HepG2 (cell line): ENCODE results near the gene EPG5. TPM values are rescaled to one million over a fixed set of nuclear protein-coding genes. Genes with fewer than 3 reads are reported as not detected.

Experiments used
- AKAP8 ChIP-seq: sonication (generic); formaldehyde crosslinking; IDR thresholded peaks from 2 replicates; pipeline ENCODE4 v1.5.1; 2020; ENCODE audit warnings: mild to moderate bottlenecking, missing genetic modification reagents
- ARNTL ChIP-seq: sonication (generic); formaldehyde crosslinking; IDR thresholded peaks from 2 replicates; pipeline ENCODE4 v1.4.0; 2020; ENCODE audit warnings: mild to moderate bottlenecking, missing genetic modification reagents
- ETV6 ChIP-seq: sonication (generic); formaldehyde crosslinking; conservative IDR thresholded peaks from 2 replicates; pipeline ENCODE4 v1.4.0; 2020; ENCODE audit warnings: missing genetic modification reagents
- FOXA1 ChIP-seq, 2 experiments: fragments of 450-650 bp in 1 of 2; sonication (generic) in 1 of 2; formaldehyde crosslinking in 1 of 2; IDR thresholded peaks; 2 replicates each; pipeline versions ENCODE4 v1.4.0 to v1.6.1; 2016 to 2020; ENCODE audit warnings: missing genetic modification reagents in 1 of 2
- GATAD2A ChIP-seq: IDR thresholded peaks from 2 replicates; pipeline ENCODE4 v1.6.1; 2016
- MTA3 ChIP-seq: sonication (generic); formaldehyde crosslinking; IDR thresholded peaks from 2 replicates; pipeline ENCODE4 v1.4.0; 2020; ENCODE audit warnings: missing genetic modification reagents
- NRL ChIP-seq: sonication (generic); formaldehyde crosslinking; IDR thresholded peaks from 2 replicates; pipeline ENCODE4 v1.5.0; 2020; ENCODE audit warnings: missing genetic modification reagents, mild to moderate bottlenecking, moderate library complexity, borderline replicate concordance
- RFXAP ChIP-seq: sonication (generic); formaldehyde crosslinking; IDR thresholded peaks from 2 replicates; pipeline ENCODE4 v1.4.0; 2020; ENCODE audit warnings: missing genetic modification reagents, borderline replicate concordance
- SP2 ChIP-seq: sonication (generic); formaldehyde crosslinking; IDR thresholded peaks from 2 replicates; pipeline ENCODE4 v1.5.1; 2020; ENCODE audit warnings: mild to moderate bottlenecking, missing genetic modification reagents
- TCF7L2 ChIP-seq: IDR thresholded peaks from 2 replicates; pipeline ENCODE4 v1.6.1; 2011; ENCODE audit warnings: mild to moderate bottlenecking, low read depth, low read length, moderate library complexity
- TGIF2 ChIP-seq: IDR thresholded peaks from 2 replicates; pipeline ENCODE4 v1.6.1; 2016; ENCODE audit warnings: control low read depth, missing compliant biosample characterization
- TOPORS ChIP-seq: sonication (generic); formaldehyde crosslinking; IDR thresholded peaks from 2 replicates; pipeline ENCODE4 v1.8.0; 2023; ENCODE audit warnings: mild to moderate bottlenecking, missing genetic modification reagents
- TP53 ChIP-seq: sonication (generic); formaldehyde crosslinking; conservative IDR thresholded peaks from 2 replicates; pipeline ENCODE4 v1.4.0; 2020; ENCODE audit warnings: missing genetic modification reagents
- ZBTB2 ChIP-seq: sonication (generic); formaldehyde crosslinking; IDR thresholded peaks from 2 replicates; pipeline ENCODE4 v1.8.0; 2022; ENCODE audit warnings: low read depth, missing genetic modification reagents
- ZNF24 ChIP-seq: fragments of 450-650 bp; IDR thresholded peaks from 2 replicates; pipeline ENCODE4 v1.6.1; 2017; ENCODE audit warnings: antibody characterized with exemption, mild to moderate bottlenecking
- ZNF251 ChIP-seq: sonication (generic); formaldehyde crosslinking; IDR thresholded peaks from 2 replicates; pipeline ENCODE4 v1.9.0; 2021; ENCODE audit warnings: mild to moderate bottlenecking, missing genetic modification reagents
- ZNF432 ChIP-seq: sonication (generic); formaldehyde crosslinking; IDR thresholded peaks from 2 replicates; pipeline ENCODE4 v1.5.0; 2020; ENCODE audit warnings: missing genetic modification reagents, mild to moderate bottlenecking, borderline replicate concordance
- ZNF501 ChIP-seq: sonication (generic); formaldehyde crosslinking; IDR thresholded peaks from 2 replicates; pipeline ENCODE4 v1.5.1; 2020; ENCODE audit warnings: mild to moderate bottlenecking, moderate library complexity, missing genetic modification reagents
- ZNF589 ChIP-seq: sonication (generic); formaldehyde crosslinking; conservative IDR thresholded peaks from 2 replicates; pipeline ENCODE4 v1.8.0; 2022; ENCODE audit warnings: mild to moderate bottlenecking, moderate library complexity, missing genetic modification reagents
- ZNF644 ChIP-seq: IDR thresholded peaks from 2 replicates; pipeline ENCODE4 v1.6.1; 2016; ENCODE audit warnings: low read depth
- ZNF678 ChIP-seq: sonication (generic); formaldehyde crosslinking; IDR thresholded peaks from 2 replicates; pipeline ENCODE4 v1.4.0; 2020; ENCODE audit warnings: mild to moderate bottlenecking, missing genetic modification reagents
- ZNF775 ChIP-seq: sonication (generic); formaldehyde crosslinking; IDR thresholded peaks from 2 replicates; pipeline ENCODE4 v1.4.0; 2020; ENCODE audit warnings: missing genetic modification reagents, mild to moderate bottlenecking, moderate library complexity, borderline replicate concordance
- polyA plus RNA-seq, 8 experiments: library from polyadenylated mRNA; depleted of rRNA in 3 of 8; stranded (reverse) in 7 of 8; unstranded in 1 of 8; fragments of >200 nt; fragmentation: Illumina TruSeq in 4 of 8; extraction: Trizol in 4 of 8; gene quantifications; 2 replicates each; pipeline versions ENCODE4 v1.2.1 to v1.2.3, GENCODE V29; 2011 to 2016; ENCODE audit warnings: low read depth in 4 of 8, missing spikeins in 1 of 8, mixed read lengths in 1 of 8; ENCODE audit not compliant: insufficient read depth in 1 of 8
- total RNA-seq, 5 experiments: library from RNA; depleted of rRNA; stranded (reverse); fragments of >200 nt; fragmentation: Illumina TruSeq; extraction: Trizol; gene quantifications; 2 replicates each; pipeline ENCODE4 v1.2.3, GENCODE V29; 2016; ENCODE audit warnings: low read depth in 1 of 5
- TF ChIP-seq, protein P1 (sequence below): sonication (generic); formaldehyde crosslinking; IDR thresholded peaks from 2 replicates; pipeline ENCODE4 v1.5.0; 2020; ENCODE audit warnings: mild to moderate bottlenecking, missing genetic modification reagents, borderline replicate concordance

The EPG5 gene
- total and polyA plus RNA-seq, 2 of the 13 experiments (the other 11 are each of a cell fraction or from before 2014, with no cell fraction given): 6.7 to 9.3 TPM

- no peak for TF ChIP-seq ZBTB2
- no peak for TF ChIP-seq FOXA1 (IDR thresholded peaks at IDR 0.05)
- TF ChIP-seq FOXA1 (CRISPR knock-in tag; IDR thresholded peaks at IDR 0.05): peak; percentile 13; the same call in 1 of the 2 replicates
- TF ChIP-seq MTA3 (CRISPR knock-in tag): no peak
- TF ChIP-seq NRL (CRISPR knock-in tag): 0 out of 2 replicates have a peak, but pooled peaks have one; percentile 54
- peak; percentile 39; the same call in 1 of the 2 replicates for TF ChIP-seq AKAP8 (CRISPR knock-in tag)
- no peak; the same call in 1 of the 2 replicates for TF ChIP-seq TGIF2 (CRISPR knock-in tag)
- TF ChIP-seq ZNF251: no peak
- TF ChIP-seq ETV6 (CRISPR knock-in tag): no peak
- TF ChIP-seq RFXAP: no peak
- no peak for TF ChIP-seq ZNF775 (CRISPR knock-in tag)
- no peak for TF ChIP-seq ZNF24
- TF ChIP-seq ARNTL (CRISPR knock-in tag): 0 out of 2 replicates have a peak, but pooled peaks have one; percentile 52
- peak; percentile 74 for TF ChIP-seq TOPORS
- TF ChIP-seq ZNF432: no peak
- no peak for TF ChIP-seq ZNF678 (CRISPR knock-in tag)
- peak; percentile 56 for TF ChIP-seq ZNF501
- TF ChIP-seq ZNF644 (CRISPR knock-in tag): no peak
- peak; percentile 60 for TF ChIP-seq GATAD2A (CRISPR knock-in tag)
- no peak for TF ChIP-seq TCF7L2
- TF ChIP-seq SP2 (CRISPR knock-in tag): 0 out of 2 replicates have a peak, but pooled peaks have one; percentile 13
- no peak for TF ChIP-seq TP53
- no peak for TF ChIP-seq ZNF589 (CRISPR knock-in tag)
- TF ChIP-seq, protein P1, sequence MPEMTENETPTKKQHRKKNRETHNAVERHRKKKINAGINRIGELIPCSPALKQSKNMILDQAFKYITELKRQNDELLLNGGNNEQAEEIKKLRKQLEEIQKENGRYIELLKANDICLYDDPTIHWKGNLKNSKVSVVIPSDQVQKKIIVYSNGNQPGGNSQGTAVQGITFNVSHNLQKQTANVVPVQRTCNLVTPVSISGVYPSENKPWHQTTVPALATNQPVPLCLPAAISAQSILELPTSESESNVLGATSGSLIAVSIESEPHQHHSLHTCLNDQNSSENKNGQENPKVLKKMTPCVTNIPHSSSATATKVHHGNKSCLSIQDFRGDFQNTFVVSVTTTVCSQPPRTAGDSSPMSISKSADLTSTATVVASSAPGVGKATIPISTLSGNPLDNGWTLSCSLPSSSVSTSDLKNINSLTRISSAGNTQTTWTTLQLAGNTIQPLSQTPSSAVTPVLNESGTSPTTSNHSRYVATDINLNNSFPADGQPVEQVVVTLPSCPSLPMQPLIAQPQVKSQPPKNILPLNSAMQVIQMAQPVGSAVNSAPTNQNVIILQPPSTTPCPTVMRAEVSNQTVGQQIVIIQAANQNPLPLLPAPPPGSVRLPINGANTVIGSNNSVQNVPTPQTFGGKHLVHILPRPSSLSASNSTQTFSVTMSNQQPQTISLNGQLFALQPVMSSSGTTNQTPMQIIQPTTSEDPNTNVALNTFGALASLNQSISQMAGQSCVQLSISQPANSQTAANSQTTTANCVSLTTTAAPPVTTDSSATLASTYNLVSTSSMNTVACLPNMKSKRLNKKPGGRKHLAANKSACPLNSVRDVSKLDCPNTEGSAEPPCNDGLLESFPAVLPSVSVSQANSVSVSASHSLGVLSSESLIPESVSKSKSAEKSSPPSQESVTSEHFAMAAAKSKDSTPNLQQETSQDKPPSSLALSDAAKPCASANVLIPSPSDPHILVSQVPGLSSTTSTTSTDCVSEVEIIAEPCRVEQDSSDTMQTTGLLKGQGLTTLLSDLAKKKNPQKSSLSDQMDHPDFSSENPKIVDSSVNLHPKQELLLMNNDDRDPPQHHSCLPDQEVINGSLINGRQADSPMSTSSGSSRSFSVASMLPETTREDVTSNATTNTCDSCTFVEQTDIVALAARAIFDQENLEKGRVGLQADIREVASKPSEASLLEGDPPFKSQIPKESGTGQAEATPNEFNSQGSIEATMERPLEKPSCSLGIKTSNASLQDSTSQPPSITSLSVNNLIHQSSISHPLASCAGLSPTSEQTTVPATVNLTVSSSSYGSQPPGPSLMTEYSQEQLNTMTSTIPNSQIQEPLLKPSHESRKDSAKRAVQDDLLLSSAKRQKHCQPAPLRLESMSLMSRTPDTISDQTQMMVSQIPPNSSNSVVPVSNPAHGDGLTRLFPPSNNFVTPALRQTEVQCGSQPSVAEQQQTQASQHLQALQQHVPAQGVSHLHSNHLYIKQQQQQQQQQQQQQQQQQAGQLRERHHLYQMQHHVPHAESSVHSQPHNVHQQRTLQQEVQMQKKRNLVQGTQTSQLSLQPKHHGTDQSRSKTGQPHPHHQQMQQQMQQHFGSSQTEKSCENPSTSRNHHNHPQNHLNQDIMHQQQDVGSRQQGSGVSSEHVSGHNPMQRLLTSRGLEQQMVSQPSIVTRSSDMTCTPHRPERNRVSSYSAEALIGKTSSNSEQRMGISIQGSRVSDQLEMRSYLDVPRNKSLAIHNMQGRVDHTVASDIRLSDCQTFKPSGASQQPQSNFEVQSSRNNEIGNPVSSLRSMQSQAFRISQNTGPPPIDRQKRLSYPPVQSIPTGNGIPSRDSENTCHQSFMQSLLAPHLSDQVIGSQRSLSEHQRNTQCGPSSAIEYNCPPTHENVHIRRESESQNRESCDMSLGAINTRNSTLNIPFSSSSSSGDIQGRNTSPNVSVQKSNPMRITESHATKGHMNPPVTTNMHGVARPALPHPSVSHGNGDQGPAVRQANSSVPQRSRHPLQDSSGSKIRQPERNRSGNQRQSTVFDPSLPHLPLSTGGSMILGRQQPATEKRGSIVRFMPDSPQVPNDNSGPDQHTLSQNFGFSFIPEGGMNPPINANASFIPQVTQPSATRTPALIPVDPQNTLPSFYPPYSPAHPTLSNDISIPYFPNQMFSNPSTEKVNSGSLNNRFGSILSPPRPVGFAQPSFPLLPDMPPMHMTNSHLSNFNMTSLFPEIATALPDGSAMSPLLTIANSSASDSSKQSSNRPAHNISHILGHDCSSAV (CRISPR knock-in tag): no peak
Measured at GRCh38 chr18:45967007-45967706, at the start of gene EPG5 (continued).
